HUES48 (cell line): ENCODE data around the gene CA12.

ENCODE experiments used
- H3K27ac ChIP-seq: one replicate; pipeline ENCODE4 v1.7.0; 2013; ENCODE audit warnings: low read depth, low read length, inconsistent platforms
- H3K27me3 ChIP-seq: 2 replicates; pipeline ENCODE4 v1.6.1; 2013; ENCODE audit warnings: mild to moderate bottlenecking, low read length; ENCODE audit not compliant: control insufficient read depth, insufficient read depth
- H3K36me3 ChIP-seq: 2 replicates; pipeline ENCODE4 v1.6.1; 2013; ENCODE audit warnings: low read length; ENCODE audit not compliant: control insufficient read depth, insufficient read depth
- H3K4me1 ChIP-seq: 2 replicates; pipeline ENCODE4 v1.6.1; 2013; ENCODE audit warnings: mild to moderate bottlenecking, low read length; ENCODE audit not compliant: control insufficient read depth, insufficient read depth
- H3K4me3 ChIP-seq: 2 replicates; pipeline ENCODE4 v1.5.1; 2013; ENCODE audit warnings: mild to moderate bottlenecking, low read depth, low read length
- H3K9ac ChIP-seq: 2 replicates; pipeline ENCODE4 v1.6.1; 2013; ENCODE audit warnings: mild to moderate bottlenecking, low read depth, low read length, moderate library complexity
- H3K9me3 ChIP-seq: 2 replicates; pipeline ENCODE4 v1.6.1; 2013; ENCODE audit warnings: low read length; ENCODE audit not compliant: control insufficient read depth, insufficient read depth

The CA12 gene

DNA sequence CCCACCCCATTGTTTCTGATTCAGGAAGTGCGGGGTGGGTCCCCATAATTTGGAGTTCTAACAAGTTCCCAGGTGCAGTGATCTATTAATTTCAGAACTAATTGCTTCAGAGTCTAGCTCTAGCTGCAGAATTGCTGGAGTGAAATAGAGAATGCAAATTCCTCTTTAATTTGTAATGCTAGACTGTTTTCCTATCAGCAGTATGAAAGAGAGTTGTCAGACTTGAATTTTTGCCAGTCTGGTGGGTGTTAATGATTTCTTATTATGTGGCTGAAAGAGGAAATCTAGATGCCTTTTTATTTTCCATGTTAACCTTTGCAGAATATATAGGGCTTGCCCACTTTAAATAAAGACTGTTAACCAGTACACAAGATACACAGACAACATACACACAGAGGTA lies 80.6 kb downstream of the CA12 start:
- Histone ChIP-seq H3K9ac (no peak overlapping the region), H3K27ac (no peak overlapping the region), H3K27me3 (no peaks in the 10 kb centered on the region), H3K36me3 (peaks cover 25% of the 10 kb centered on the region), H3K4me1 (no peaks in the 10 kb centered on the region), H3K9me3 (no peaks in the 10 kb centered on the region), H3K4me3 (no peak overlapping the region)

DNA sequence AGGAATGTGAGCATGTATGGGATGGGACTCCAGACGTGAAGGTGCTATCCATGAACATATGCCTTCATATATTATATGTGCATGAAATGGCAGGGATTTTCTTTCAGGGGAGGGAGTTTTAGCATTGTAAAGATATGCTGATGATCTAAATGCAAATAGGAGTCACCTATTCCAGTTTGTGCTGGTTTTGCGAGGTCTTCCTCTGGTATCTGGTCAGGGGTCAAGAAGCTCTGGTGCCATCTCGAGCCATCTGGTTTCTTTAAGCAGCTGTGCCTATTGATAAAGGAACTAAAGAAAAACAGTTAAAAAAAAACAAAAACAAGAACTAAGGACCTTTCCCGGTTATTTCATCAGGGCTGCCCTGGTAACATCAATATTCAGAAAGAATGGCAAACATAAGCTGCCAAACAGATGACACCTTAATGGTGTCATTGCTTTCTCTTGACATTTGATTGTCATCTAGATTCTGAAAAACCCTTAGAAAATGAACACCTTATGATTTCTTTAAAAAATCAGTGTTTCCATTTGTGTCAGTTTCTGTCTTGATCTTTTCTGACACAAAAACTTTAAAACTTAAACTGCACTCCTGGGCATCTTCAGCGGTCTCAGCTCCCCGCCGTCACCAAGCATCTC lies 81.6 kb downstream of the CA12 start:
- H3K36me3 ChIP-seq, result peaks cover 16% of the 10 kb centered on the region

DNA sequence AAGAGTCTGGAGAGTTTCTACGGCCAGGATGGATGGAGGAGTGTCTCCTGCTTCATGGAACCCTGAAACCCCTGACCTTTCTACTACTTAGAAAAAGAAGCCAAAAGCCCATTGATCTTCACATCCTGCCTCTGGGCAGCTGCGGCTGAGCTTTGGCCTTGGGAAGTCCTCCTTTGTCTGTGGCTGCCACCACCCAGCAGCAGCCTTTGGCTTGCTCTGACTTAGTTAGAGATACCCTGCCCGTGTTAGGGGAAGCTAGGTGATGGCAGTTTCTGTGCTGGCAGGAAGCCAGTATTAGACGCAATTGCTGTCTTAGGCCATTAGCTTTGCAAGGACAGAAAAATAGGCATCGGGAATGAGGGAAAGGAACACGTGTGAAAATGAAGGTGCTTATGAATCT lies 85.5 kb downstream of the CA12 start:
- Histone ChIP-seq H3K9me3 (no peaks in the 10 kb centered on the region), H3K4me3 (no peak overlapping the region), H3K27ac (no peak overlapping the region), H3K36me3 (no peaks in the 10 kb centered on the region), H3K27me3 (no peaks in the 10 kb centered on the region), H3K4me1 (no peaks in the 10 kb centered on the region), H3K9ac (no peak overlapping the region)

More for the DNA sequence above, 81.6 kb downstream of the CA12 start:
- H3K27ac ChIP-seq, result no peak overlapping the region
- H3K9ac ChIP-seq, result no peak overlapping the region
- H3K9me3 ChIP-seq, result no peaks in the 10 kb centered on the region
- H3K4me1 ChIP-seq, result no peaks in the 10 kb centered on the region
- H3K4me3 ChIP-seq, result no peak overlapping the region
- no peaks in the 10 kb centered on the region for H3K27me3 ChIP-seq

DNA sequence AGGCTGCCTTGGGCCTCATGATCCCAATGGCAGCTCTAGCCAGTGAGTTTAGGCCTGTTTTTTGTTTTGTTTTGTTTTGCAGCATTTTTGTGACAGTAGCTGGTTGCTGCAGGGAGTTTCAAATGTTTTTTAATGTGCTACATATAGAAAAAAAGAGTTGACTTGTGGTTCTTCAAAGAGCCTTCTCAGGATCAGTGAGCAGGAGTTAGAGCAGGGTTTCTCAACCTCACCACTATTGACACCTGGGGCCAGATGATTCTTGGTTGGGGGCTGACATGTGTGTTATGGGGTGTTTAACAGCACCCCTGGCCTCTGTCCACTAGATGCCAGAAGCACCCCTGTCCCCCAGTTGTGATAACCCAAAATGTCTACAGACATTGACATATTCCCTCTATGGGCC lies 86.3 kb downstream of the CA12 start:
- H3K9me3 ChIP-seq, result no peaks in the 10 kb centered on the region
- no peak overlapping the region for H3K9ac ChIP-seq
- no peaks in the 10 kb centered on the region for H3K36me3 ChIP-seq
- no peak overlapping the region for H3K27ac ChIP-seq
- H3K27me3 ChIP-seq, result no peaks in the 10 kb centered on the region
- no peaks in the 10 kb centered on the region for H3K4me1 ChIP-seq
- H3K4me3 ChIP-seq, result no peak overlapping the region

DNA sequence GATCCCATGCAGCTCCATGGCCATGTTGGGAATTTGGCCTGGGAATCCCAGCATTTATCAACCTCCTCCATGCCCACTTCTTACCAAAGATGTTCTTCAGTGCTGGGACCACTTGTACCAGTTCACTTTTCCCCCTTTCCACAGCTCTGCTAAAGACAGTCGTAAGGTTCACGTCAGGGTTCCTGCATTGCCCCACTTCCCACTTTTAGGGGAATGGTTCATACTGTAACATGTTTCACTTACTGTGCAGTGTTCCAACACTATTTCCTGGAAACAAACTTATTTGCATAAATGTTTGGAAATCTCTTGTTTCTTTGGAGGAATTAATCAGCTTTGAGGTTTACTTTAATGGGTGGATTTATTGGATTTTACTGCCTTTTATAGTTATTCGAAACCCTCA lies 87.3 kb downstream of the CA12 start:
- no peaks in the 10 kb centered on the region for H3K27me3 ChIP-seq

DNA sequence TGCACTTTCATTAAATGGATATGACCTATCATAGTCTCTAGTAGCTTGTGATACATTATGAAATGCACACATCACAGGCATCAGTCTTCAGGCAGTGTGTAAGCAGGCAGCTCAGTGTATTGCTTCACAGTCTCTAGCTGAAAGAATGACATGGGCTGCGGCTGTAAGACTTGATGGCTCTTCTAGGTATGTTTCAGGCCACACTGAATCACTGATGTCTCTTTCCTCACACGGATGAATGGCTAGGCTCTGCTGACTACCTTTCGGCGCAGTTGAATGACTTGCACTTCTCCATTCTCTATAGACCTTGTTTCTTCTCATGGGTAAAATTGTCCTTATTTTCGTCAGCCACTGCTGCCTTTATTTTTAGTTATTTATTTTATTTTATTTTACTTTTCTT lies 88.9 kb downstream of the CA12 start:
- Histone ChIP-seq H3K9ac (no peak overlapping the region), H3K36me3 (no peaks in the 10 kb centered on the region), H3K27ac (no peak overlapping the region), H3K27me3 (no peaks in the 10 kb centered on the region), H3K4me3 (no peak overlapping the region), H3K4me1 (no peaks in the 10 kb centered on the region), H3K9me3 (no peaks in the 10 kb centered on the region)

More for the DNA sequence above, 87.3 kb downstream of the CA12 start:
- Histone ChIP-seq H3K4me1 (no peaks in the 10 kb centered on the region), H3K4me3 (no peak overlapping the region), H3K9ac (no peak overlapping the region), H3K9me3 (no peaks in the 10 kb centered on the region), H3K27ac (no peak overlapping the region), H3K36me3 (no peaks in the 10 kb centered on the region)

DNA sequence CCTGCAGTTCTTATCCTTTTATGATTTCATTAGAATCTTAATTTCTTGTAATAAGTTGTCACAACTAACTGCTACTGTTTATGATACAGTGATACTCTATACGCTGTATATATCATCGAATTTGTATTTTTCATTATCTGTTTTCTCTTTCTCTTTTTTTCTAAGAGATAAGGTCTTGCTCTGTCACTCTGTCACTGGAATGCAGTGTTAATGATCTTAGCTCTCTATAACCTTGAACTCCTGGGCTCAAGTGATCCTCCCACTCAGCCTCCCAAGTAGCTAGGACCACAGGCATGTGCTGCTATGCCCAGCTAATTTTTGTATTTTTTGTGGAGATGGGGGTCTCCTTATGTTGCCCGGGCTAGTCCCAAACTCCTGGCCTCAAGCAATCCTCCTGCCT lies 89.4 kb downstream of the CA12 start:
- Histone ChIP-seq H3K27me3 (no peaks in the 10 kb centered on the region), H3K27ac (no peak overlapping the region), H3K9ac (no peak overlapping the region), H3K36me3 (no peaks in the 10 kb centered on the region), H3K4me3 (no peak overlapping the region), H3K9me3 (no peaks in the 10 kb centered on the region), H3K4me1 (no peaks in the 10 kb centered on the region)

DNA sequence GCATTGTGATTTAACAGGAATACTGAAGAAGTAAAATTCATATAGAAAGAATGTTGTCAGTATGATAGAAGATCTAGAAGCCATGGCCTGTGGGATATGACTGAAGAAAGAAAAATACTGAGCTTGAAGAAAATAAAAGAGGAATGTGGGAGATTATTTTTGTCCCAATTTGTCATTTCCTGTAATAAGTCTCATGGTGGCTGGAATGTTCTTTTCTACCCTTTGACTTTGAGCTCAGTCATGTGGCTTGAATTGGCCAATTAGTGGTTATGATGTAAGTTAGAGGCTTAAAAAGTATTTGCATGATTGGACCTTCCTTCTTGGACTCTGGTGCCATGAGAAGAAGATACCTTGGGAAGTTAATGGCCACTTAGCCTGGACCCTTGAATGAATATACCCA lies 90.1 kb downstream of the CA12 start:
- no peak overlapping the region for H3K9ac ChIP-seq
- no peak overlapping the region for H3K4me3 ChIP-seq
- H3K9me3 ChIP-seq, result no peaks in the 10 kb centered on the region
- H3K36me3 ChIP-seq, result no peaks in the 10 kb centered on the region
- no peaks in the 10 kb centered on the region for H3K4me1 ChIP-seq
- H3K27ac ChIP-seq, result no peak overlapping the region
- no peaks in the 10 kb centered on the region for H3K27me3 ChIP-seq

DNA sequence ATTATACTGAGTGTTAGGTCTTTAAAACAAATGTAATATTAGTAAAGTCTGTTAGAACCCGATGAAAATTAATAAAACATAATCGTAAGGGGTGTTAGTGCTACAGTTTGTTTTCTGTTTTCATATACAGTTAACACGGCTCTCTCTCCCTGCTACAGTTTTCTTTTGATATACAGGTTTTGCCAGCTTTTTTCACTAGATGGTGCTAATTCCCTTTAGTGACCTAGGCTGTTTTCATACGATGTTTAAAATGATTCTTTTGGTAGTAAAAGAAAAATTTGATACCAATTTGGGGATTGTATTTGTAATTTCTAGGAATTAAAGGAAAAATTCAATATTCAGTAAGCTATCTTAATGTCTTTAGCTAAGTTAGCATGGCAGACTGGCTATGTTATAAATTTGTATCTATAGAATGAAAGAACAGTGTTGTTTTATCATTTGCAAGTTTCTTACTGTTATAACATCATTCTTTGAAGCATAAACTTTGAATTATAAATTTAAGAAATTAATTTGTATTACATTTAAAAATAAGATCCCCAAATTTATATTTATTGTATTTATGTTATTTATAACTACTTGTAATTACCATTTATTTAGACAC lies 92.8 kb downstream of the CA12 start:
- peaks cover 6% of the 10 kb centered on the region; the same call in 1 of the 2 replicates for H3K36me3 ChIP-seq
- H3K9me3 ChIP-seq, result no peaks in the 10 kb centered on the region
- H3K27ac ChIP-seq, result no peak overlapping the region
- no peaks in the 10 kb centered on the region for H3K4me1 ChIP-seq
- H3K9ac ChIP-seq, result no peak overlapping the region
- H3K27me3 ChIP-seq, result no peaks in the 10 kb centered on the region
- no peak overlapping the region for H3K4me3 ChIP-seq

DNA sequence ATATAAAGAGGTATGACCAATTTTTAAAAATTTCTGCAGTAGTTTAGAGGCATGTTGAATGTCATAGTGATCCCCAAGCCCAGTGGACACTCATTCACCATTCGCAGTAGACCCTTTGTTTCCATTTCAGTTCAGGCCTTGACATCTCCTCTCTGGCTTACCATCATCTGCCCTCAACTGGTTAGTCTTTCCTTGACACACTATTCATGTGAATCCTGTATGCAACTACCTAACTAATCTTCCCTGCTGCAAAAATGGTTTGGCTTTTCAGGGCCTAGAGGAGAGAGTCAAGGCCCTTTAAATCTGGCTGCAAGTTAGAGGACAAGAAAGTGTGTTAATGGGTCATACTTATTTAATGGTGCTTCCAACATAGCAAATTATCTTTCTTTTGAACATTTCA lies 93.3 kb downstream of the CA12 start:
- no peak overlapping the region for H3K4me3 ChIP-seq
- H3K36me3 ChIP-seq, result peaks cover 9% of the 10 kb centered on the region; the same call in 1 of the 2 replicates
- no peaks in the 10 kb centered on the region for H3K27me3 ChIP-seq
- H3K4me1 ChIP-seq, result no peaks in the 10 kb centered on the region
- no peaks in the 10 kb centered on the region for H3K9me3 ChIP-seq
- no peak overlapping the region for H3K27ac ChIP-seq
- no peak overlapping the region for H3K9ac ChIP-seq

DNA sequence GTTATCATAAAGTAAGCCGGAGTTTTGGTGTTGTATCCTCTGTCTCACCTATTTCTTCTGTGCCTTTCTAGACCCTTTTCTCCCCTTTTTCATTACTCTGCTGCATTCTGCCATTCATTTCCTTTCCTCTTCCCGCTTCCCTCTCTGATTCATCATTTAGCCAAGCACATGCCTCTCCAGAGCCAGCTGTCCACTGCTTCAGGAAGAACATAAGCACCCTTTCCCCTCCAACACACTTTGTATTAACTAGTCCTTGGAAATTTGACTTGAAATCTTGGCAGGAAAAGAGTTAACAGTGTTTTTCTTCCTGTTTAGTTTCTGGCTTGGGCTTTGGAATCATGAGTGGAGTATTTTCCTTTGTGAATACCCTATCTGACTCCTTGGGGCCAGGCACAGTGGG lies 94.5 kb downstream of the CA12 start:
- Histone ChIP-seq H3K36me3 (peaks cover 9% of the 10 kb centered on the region; the same call in 1 of the 2 replicates), H3K9me3 (no peaks in the 10 kb centered on the region), H3K4me3 (no peak overlapping the region), H3K9ac (no peak overlapping the region), H3K4me1 (no peaks in the 10 kb centered on the region), H3K27me3 (no peaks in the 10 kb centered on the region), H3K27ac (no peak overlapping the region)
